Lung (tissue), 12 donors: ENCODE data around the gene TRIM71. TPM values are rescaled to one million over a fixed set of nuclear protein-coding genes. Genes with fewer than 3 reads are reported as not detected.

Source experiments
- ATAC-seq: fragments of 200-7000 bp; cut with Tn5 transposase; one replicate; pipeline ENCODE4 v1.9.1; 2020; ENCODE audit warnings: moderate number of reproducible peaks; ENCODE audit not compliant: insufficient read depth, low FRiP score
- DNase-seq, 3 donors: peaks; one replicate each; pipeline ENCODE4 v3.0.0-alpha.2; 2013 to 2017
- H3K27ac ChIP-seq, 2 donors: one replicate each; pipeline ENCODE4 v1.5.1; 2013; ENCODE audit warnings: mild to moderate bottlenecking in 2 of 2, moderate library complexity in 2 of 2, control low read depth in 1 of 2, inconsistent platforms in 1 of 2, low read depth in 1 of 2, low read length in 1 of 2
- H3K27me3 ChIP-seq, 3 donors: one replicate each; pipeline ENCODE4 v1.5.1; 2013; ENCODE audit warnings: low read length in 2 of 3; ENCODE audit not compliant: control insufficient read depth in 3 of 3, insufficient read depth in 3 of 3
- H3K36me3 ChIP-seq, 4 donors: one replicate each; pipeline ENCODE4 v1.5.1; 2013; ENCODE audit warnings: low read length in 4 of 4, mild to moderate bottlenecking in 1 of 4, moderate library complexity in 1 of 4; ENCODE audit not compliant: control insufficient read depth in 4 of 4, insufficient read depth in 4 of 4
- H3K4me1 ChIP-seq, 5 donors: one replicate each; pipeline ENCODE4 v1.5.1; 2013; ENCODE audit warnings: low read length in 5 of 5, mild to moderate bottlenecking in 2 of 5, moderate library complexity in 1 of 5; ENCODE audit not compliant: control insufficient read depth in 5 of 5, insufficient read depth in 5 of 5
- H3K4me3 ChIP-seq: one replicate; pipeline ENCODE4 v1.5.1; 2013; ENCODE audit warnings: mild to moderate bottlenecking, control low read depth, moderate library complexity
- H3K9ac ChIP-seq, 2 donors: one replicate each; pipeline ENCODE4 v1.5.1; 2013; ENCODE audit warnings: low read length in 2 of 2, control low read depth in 1 of 2; ENCODE audit not compliant: insufficient read depth in 1 of 2
- H3K9me3 ChIP-seq, 4 donors: one replicate each; pipeline ENCODE4 v1.5.1; 2013; ENCODE audit warnings: low read length in 3 of 4, mild to moderate bottlenecking in 1 of 4, moderate library complexity in 1 of 4; ENCODE audit not compliant: control insufficient read depth in 4 of 4, insufficient read depth in 3 of 4
- WGBS, 2 donors: extraction: QIAGEN DNeasy Blood & Tissue Kit; methylation state at CpG; one replicate each; pipeline ENCODE4 v1.1.7; 2013; 5-methylcytosine and 5-hydroxymethylcytosine counted together
- polyA plus RNA-seq, 2 donors: library from polyadenylated mRNA; stranded (reverse); fragments of 200-250 nt; gene quantifications; one replicate each; pipeline ENCODE4 v1.2.1, GENCODE V29; 2013
- total RNA-seq, 2 donors: library from RNA; depleted of rRNA in 1 of 2; stranded (reverse); fragments of >200 nt in 1 of 2; gene quantifications; one replicate each; pipeline ENCODE4 v1.2.1, GENCODE V29; 2014 to 2021
- TF ChIP-seq, protein P1 (sequence below): IDR thresholded peaks from 2 replicates; pipeline ENCODE4 v1.5.1; 2012; ENCODE audit warnings: mild to moderate bottlenecking; ENCODE audit errors: control extremely low read depth, extremely low read depth
- donor health status: control.
- donor health status: control.
- donor health status: Bipolar disorder and iron deficiency.
- donor health status: healthy.
- donor health status: DM: yes; HTN: yes; CAD: no.

TRIM71 gene
- total and polyA plus RNA-seq, 4 donors: 0.45 to 9.9 (median 2.0) TPM

DNA sequence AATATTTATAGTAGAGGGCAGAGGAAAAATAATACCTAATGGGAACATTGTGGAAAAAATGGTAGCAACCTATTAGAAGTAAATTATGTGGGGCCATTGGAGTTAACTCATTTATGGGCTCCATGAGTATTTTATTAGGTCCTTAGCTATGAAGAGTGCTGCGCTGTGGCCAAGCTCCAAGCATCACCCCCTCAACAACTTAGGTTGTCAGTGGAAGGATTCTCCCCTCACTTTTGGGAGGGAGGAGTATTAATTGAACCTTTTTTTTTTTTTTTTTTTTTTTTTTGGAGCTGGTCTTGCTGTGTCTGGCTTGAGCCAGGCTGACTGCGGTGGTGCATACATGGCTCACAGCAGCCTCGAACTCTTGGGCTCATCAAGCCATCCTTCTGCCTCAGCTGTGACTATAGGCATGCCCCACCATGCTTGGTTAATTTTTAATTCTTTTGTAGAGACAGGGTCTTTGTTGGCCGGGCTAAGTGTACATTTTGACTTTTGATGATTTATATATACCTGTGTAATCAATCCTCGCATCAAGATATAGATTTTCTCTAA lies 45.2 kb downstream of the TRIM71 start:
- Histone ChIP-seq H3K4me3 (no peak overlapping the region), H3K9me3 (no peaks in the 10 kb centered on the region), H3K27ac (no peak overlapping the region), H3K4me1 (peaks cover 0 to 29% (median 13%) of the 10 kb centered on the region in 5 donors), H3K9ac (no peak overlapping the region), H3K27me3 (no peaks in the 10 kb centered on the region), H3K36me3 (no peaks in the 10 kb centered on the region)
- no peak for DNase-seq
- no peak for ATAC-seq
- 91 to 96% methylated on average over 5 of the region's 5 CpGs for WGBS, 2 donors
- TF ChIP-seq, protein P1, sequence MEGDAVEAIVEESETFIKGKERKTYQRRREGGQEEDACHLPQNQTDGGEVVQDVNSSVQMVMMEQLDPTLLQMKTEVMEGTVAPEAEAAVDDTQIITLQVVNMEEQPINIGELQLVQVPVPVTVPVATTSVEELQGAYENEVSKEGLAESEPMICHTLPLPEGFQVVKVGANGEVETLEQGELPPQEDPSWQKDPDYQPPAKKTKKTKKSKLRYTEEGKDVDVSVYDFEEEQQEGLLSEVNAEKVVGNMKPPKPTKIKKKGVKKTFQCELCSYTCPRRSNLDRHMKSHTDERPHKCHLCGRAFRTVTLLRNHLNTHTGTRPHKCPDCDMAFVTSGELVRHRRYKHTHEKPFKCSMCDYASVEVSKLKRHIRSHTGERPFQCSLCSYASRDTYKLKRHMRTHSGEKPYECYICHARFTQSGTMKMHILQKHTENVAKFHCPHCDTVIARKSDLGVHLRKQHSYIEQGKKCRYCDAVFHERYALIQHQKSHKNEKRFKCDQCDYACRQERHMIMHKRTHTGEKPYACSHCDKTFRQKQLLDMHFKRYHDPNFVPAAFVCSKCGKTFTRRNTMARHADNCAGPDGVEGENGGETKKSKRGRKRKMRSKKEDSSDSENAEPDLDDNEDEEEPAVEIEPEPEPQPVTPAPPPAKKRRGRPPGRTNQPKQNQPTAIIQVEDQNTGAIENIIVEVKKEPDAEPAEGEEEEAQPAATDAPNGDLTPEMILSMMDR: no peak

DNA sequence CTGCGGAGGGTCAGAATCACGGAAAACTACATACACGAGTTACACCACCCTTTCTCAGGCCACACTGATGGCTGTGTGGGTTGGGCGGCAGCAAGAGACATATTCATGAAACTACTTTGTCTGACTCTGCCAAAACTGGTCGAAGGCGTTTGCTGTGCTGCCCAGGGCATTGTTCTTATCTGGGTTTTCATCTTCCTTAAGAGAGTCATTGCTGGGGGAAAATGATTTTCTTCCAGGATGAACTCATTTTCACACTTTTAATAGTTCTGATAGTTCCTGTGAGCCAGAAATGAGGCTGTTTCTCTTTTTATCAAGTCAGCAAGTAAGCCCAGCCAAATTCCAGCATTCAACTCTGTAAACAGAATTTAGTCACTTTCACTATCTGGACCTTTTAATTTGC lies 47.6 kb downstream of the TRIM71 start:
- Histone ChIP-seq H3K9me3 (no peaks in the 10 kb centered on the region), H3K9ac (no peak overlapping the region), H3K27me3 (no peaks in the 10 kb centered on the region), H3K4me3 (no peak overlapping the region), H3K36me3 (no peaks in the 10 kb centered on the region), H3K4me1 (peaks cover 0 to 36% (median 13%) of the 10 kb centered on the region in 5 donors), H3K27ac (no peak overlapping the region)
- ATAC-seq (no peak), DNase-seq (peak; percentile 63 to 91 (median 89))
- TF ChIP-seq, protein P1: no peak
- 46 to 69% methylated on average over 6 of the region's 6 CpGs for WGBS, 2 donors

DNA sequence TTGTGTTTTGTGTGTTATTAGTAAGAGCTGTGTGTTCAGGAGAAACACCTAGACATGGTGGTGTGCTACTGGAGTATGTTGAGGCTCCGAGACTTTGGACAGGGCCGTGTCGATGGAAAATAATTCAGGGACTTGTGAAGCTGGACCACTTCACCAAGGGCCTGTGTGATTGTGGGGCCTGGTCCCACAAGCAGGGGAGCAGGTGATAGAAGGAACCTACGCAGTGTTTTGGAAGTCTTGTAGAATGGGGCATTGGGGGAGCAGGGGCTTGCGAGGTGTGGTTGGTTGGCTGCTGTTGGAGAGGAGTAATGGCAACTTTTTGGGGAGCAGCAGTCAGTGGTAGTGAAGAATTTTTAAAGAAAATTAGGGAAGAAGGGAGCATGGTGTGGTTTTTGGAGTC lies 48.7 kb downstream of the TRIM71 start:
- Histone ChIP-seq H3K27me3 (no peaks in the 10 kb centered on the region), H3K9me3 (no peaks in the 10 kb centered on the region), H3K36me3 (no peaks in the 10 kb centered on the region), H3K9ac (no peak overlapping the region), H3K4me1 (peaks cover 0 to 43% (median 13%) of the 10 kb centered on the region in 5 donors), H3K4me3 (no peak overlapping the region), H3K27ac (no peak overlapping the region)
- 96 to 98% methylated on average over 5 of the region's 5 CpGs for WGBS, 2 donors
- no peak for DNase-seq
- TF ChIP-seq, protein P1: no peak
- ATAC-seq: no peak

DNA sequence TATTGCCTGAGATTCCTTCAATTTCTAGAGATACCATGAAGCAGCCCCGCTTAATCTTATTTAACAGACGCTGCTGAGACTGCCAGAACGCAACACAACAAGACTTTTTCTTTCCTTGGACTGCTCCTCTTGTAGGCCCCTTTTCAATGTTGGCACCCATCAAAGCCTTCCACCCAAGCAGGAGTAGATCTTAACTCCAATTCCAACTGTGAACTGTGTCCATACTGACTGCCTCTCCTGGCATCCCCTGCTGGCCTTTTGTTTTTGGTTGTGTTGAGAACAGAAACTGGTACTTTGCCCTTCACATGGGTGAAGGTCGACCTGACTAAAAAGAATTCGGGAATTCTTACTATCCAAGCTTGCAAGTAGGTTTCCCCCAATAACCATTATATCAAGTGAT lies 50.2 kb downstream of the TRIM71 start:
- H3K4me1 ChIP-seq: peaks cover 0 to 46% (median 12%) of the 10 kb centered on the region in 5 donors
- DNase-seq (no peak), ATAC-seq (no peak)
- 91 to 95% methylated on average over 5 of the region's 5 CpGs for WGBS, 2 donors
- H3K27me3 ChIP-seq: no peaks in the 10 kb centered on the region
- TF ChIP-seq, protein P1: no peak
- H3K9ac ChIP-seq: no peak overlapping the region
- no peaks in the 10 kb centered on the region for H3K9me3 ChIP-seq
- H3K4me3 ChIP-seq: no peak overlapping the region
- H3K36me3 ChIP-seq: no peaks in the 10 kb centered on the region
- no peak overlapping the region for H3K27ac ChIP-seq
